Measurements from ENCODE around the gene SCAMP2.

SCAMP2 gene

DNA sequence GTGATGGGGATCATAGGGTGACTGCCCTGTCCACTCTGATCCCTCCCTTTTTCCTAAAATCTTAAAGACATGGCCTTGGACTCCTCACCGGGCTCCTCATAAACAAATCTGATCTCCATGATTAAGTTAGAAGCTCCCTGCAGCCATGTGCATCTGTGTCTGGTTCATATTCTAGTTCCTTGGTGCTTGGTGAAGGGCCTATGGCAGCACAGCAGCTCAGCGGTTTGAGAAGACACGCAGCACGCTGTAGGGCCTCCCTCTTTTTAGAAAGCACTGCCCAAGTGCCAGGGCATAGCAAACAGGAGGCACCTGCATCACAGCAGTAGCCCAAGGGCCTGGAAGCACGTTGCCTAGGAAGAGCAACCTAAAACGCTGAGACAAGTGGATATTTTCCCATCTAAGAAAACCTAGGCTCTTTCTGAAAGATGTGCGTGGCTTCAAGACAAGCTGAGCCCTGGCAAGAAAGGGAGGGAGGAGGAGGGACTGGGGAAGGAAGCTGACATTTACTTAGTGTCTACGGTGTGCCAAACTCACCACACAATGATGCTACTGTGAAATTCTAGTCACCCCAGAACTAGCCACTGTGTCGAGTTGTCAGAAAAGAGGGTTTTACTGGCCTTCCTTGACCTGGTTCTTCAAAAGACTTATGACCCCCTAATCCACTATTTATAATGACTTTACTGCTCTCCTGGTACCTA lies 15.3 kb downstream of the SCAMP2 start:
- no peak for DNase-seq

DNA sequence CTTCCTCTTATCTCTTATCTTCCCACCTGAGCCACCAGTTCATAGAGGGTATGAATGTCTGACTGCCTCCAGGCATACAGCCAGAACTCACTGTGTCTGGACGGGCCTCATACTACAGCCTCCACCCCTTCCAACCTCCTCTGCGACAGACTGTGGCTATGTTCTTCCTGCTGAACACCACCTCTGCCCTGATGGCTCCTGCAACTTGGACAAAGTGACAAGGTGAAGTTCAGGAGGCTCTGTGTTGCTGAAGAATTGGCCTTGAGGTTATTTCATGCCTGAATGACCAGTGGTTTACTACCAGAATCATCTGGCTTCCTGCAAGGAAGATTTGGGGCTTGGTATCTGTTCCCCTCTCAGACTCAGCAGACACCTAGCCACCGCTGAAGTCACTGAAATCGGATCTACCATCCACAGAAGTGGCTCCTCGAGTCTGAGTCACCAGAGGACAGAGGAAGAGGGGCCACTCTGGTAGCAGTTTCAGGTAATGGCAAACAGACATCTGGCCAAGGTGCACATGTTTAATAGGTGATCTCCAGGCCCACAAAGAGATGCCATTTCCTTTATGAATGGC lies 16.0 kb downstream of the SCAMP2 start:
- DNase-seq, result no peak

- no peak for DNase-seq
Measured at GRCh38 chr15:74856537-74856936, 16.6 kb downstream of the SCAMP2 start.

- DNase-seq, result no peak
Measured at GRCh38 chr15:74855857-74856256, 17.3 kb downstream of the SCAMP2 start.

DNA sequence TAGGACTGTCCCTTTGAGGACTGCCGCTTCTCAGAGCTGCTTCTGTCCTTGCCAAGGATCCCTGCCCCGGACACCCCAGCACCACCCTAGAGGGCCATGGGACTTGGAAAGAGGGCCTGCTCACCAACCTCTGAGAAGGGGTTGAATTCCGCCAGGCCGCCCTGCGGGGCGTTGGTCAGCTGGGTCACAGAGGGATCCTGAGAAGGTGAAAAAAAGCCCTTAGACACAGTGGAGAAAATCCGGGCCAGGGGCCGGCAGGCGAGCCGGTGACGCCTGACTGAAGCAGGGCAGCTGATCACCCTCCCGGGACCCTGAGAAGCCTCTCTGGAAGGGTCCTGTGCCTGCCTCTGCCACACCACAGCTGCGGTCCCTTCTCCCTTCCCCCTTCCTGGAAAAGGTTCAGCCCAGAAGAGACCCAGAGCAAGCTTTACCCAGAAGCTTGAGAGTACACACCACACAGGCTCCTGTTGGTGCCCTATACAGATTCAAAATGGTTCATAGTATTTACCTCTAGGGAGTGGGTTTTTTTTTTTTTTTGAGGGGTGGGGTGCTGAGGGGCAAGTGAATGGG lies 18.6 kb downstream of the SCAMP2 start:
- DNase-seq, result no peak

DNA sequence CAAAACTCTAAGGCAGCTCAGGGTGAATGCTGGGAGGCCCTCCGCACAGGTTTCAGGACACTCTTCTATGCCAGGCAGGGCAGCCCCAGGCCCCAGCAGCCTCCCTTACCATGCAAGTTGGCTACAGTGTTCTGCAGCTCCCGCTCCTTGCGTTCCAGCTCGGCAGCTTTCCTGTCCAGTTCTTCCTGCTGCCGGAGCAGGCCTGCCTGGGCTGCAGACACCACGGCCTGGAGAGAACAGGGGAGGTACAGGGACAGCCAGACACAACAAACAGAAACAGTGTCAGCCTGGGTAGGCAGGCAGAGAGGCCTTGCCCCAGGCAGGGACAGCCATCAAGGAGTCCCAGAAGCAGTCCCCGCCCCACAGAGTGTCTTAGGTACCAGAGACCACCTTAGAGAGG lies 21.2 kb downstream of the SCAMP2 start:
- no peak for DNase-seq

DNA sequence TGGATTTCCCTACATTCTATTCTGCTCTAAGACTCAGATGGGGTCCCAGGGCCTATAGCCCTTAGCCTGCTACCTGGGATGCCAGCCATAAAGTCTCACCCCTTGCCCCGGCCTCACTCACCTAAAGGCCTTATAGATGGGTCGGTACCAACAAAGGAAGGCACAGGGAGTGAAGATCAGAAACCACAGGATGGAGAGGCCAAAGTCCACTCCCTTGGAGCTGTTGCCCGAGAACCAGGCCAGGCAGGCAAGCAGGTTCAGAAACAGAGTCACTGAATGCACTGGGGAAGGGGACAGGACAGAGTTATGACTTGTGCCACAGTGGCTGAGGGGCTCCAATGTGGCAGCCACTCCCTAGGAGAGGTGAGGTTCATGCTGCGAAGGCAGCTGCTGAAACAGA lies 22.8 kb downstream of the SCAMP2 start:
- DNase-seq, result no peak

- no peak for DNase-seq
Measured at GRCh38 chr15:74847432-74847831, 25.7 kb downstream of the SCAMP2 start.

- peak; percentile 41 for DNase-seq
Measured at GRCh38 chr15:74845581-74845980, 27.6 kb downstream of the SCAMP2 start.

DNA sequence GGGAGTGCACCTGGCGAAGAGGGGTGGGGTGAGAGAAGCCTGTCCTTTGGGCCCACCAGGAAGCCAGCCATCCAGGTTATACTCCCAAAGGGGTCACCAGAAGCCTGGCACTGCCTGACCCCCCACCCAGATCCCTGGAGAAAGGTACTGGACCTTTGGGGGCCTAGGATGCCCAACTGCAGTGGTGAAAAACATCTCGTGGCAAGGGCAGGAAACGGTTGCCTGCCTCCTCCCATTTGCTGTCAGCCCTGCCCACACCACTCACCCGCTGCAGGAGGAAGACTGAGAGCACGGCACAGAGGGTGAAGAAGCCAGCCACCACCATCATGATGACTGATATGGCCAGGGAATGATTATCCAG lies 28.0 kb downstream of the SCAMP2 start:
- peak; percentile 60 for DNase-seq

GRCh38 chr15:74844319-74845207 lies 28.6 kb downstream of the SCAMP2 start:
- DNase-seq, result no peak

GRCh38 chr15:74843891-74844299 lies 29.3 kb downstream of the SCAMP2 start:
- no peak for DNase-seq

- DNase-seq, result no peak
Measured at GRCh38 chr15:74843445-74843828, 29.7 kb downstream of the SCAMP2 start.

DNA sequence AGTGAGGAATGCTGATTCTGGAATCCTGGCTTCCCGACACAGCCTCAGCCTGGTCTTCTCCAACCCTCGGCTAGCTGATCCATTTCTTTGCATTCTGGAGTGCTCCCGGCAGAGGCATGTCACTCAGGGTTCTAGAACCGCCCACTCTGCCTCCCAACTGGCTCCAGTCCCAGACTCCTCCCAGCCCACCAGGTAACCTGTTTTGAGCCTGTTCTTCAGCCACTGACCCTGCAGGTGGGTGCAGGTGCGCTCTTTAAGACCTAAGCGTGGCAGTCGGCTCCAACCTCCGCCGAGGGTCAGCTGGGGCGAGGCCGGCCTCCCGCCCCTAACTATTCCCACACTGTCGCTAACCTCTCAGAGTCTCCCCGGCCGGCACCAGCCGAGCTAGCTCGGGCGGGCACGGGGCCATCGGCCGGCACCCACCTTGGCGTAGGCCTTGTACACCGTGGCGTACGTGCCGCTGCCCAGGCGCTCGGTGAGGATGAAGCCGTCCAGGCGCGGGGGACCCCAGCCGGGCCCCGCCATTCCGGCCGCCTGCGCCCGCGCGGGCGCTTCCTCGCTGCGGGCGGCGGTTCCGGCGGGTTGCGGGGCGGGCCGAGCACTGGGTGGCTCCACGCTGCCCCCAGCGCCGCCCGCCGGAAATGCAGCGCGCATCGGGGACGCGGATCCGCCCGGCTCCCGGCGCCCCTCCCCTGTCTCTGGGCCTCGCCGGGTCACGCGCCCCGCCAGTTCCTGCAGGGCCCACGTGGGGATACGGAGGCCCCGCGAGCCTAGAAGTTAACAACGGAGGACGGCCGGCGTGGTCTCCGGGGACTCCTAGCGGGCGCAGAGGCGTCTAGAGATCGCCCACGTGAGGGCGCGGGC lies 30.4 kb downstream of the SCAMP2 start, which contains the start of gene ULK3:
TSS of gene ULK3 (minus strand) at position 576 of the 864 bp plus-strand sequence. CDS start at position 525, 51 bp downstream.
- peak; percentile 93 for DNase-seq

DNA sequence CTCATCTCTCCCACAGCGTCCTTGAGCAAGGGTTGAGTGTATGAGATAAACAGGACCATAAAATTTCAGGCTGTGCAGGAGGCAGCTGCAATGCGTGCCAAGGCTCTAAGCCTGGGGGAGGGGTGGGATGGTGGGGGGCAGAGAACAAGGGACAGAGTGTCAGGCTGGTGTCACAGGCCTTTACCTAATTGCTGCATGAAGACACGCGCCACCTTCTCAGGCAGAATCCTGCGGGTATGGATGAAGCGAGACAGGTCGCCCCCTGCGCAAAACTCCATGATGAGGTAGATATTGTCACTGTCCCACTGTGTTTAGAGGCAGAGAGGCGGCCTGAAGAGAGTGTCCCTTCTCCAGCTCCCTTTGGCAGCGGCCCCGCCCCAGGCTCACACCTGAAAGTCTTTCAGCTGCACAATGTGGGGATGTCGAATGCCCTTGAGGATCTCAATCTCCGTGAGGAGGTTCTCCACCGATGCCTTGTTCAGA lies 31.2 kb downstream of the SCAMP2 start:
- DNase-seq, result no peak

DNA sequence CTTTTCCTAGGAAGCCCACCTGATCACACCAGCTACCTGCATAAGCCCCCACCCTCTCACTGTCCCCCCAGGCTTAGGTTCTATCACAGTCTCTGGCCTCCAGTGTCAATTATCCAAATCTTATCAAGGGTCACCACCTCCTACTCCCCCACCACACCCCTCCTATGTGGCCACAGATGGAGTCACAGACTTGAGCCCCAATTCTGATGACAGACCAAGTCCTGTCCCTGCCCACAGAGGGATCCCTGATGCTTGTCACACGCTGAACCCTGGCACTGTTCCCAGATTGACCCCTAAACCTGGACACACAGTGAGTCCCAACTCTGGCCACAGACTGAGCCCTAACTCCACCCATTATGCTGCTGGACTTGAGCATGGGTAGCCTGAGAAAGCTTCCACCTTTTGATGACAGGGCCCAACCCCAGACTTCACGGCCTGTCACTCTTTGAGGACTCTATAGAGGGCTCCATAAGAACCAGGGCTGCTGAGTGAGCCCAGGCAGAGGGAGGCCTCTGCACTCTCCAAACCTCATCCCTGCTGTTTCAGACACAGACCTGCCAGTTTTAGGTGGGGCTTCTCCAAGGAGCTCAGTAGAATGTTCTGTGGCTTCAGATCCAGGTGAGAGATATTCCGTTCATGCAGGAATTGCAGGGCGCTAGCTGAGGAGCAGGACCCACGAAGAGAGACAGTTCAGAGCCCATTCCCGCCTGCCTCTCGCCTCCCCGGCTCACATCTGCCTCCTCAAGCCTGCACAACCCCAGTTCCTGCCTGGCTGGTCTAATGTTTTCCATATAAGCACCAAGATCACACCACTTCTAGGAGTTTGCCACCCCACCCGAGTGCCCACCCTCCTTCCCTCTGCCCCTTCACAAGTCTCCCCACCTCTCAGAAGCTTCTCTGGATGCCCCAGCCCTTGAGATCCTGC lies 32.1 kb downstream of the SCAMP2 start:
- no peak for DNase-seq

- no peak for DNase-seq
Measured at GRCh38 chr15:74839526-74840395, 33.4 kb downstream of the SCAMP2 start.

DNA sequence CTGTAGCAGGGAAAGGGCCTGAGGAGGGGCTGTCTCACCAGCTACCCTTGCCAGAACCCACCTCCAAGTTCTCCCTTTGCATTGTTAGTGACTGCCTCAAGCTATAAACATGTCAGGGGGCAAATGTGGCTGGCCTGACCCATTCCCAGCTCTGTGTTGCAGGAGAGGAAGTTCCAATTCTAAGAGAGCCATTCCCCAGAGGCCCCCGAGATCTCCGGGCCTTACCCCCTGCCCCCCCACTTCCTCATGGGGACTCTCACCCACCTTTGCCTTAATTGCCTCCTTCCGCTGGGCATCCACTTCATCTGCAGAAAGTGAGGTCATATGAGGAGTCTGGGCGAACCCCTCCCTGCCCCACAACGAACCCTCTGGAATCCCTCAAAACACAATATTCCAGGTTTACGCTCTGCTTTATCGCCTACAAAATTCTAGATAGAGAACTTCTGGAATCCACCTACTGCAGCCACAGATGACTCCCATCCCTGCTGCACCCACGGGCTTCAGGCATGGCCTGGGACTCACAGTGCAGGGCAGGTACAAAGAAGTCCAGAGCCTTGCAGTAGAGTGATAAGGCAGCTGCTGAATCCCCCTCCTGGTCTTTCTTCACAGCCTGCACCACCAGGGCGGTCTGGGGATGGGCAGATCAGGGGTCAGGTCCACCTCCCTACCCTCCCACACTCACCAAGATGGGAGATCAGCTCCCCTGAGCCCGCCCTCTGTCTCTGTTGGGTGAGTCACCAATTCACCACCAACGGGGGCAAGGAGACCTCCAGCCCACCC lies 34.2 kb downstream of the SCAMP2 start:
- no peak for DNase-seq

DNA sequence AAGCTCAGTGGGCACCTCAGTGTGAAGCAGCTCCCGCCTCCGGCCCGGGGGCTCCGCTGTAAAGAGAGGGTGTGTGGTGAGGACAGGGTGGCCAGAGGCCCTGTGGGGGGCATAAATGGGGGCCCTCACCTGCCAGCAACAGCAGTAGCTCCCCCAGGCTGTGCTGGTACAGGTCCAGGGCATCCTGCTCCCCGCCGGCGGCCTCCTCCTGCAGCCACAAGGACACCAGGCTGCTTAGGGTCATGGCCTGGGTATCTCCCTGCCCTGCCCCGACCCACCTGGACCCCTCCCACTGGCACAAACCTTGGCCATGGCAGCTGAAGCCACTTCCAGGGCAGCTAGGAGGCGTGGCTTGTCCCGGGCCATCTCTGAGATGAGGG lies 35.0 kb downstream of the SCAMP2 start:
- no peak for DNase-seq
